NCI-H146 (cell line): ENCODE results near the gene MEAK7.

Source experiments
- DNase-seq: peaks from one replicate; lab custom pipeline; 2025; lab: John Stamatoyannopoulos, UW

MEAK7 gene

DNA sequence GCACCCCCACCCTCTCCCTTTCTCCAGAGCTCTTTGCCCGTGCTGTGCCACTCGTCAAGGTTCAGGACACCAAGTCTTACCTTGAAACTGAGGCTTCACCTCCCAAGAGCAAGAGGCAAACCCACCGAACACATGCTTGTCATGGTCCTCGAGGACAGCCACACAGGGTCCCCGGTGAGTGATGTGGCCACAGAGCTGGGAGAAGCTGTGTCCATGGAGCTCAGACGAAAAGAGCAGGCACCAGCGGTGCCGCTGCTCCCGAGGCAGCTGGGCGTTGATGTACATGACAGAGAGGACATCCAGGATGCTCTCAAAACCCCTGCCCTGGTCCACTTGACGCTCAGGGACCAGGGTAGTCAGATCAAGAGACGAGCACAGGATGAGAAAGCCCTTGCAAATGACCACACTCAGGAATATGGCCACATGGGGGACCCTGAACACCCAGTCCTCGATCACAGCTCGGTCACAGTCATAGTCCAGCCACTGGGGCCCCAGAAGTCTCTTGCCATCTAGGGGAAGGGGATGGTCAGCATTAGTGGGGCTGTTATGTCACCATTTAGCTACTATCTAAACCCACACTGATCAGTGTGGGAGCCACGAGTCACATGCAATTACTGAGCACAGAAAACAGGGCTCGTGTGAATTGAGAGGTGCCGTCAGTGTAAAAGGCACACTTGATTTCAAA is 17.8 kb downstream of the MEAK7 start:
- no peak for DNase-seq

DNA sequence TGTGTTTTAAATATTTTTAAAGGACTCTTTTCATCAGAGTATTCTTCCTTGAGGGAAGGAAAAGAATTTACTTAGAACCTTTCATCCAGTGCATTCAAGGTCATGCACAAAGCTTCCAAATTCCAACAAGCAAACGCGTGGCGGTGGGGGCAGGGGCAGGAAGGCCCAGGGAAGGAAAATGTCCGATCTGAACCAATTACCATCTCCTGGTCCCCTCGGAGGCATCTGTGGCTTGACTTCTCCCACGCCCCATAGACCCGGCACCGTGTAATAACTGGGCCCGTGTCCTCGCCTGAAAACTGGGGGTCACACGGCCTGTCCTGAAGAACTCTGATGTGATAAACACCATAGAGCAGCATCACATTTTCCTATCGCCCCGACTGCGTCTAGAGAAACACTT is 18.3 kb downstream of the MEAK7 start:
- DNase-seq = no peak

DNA sequence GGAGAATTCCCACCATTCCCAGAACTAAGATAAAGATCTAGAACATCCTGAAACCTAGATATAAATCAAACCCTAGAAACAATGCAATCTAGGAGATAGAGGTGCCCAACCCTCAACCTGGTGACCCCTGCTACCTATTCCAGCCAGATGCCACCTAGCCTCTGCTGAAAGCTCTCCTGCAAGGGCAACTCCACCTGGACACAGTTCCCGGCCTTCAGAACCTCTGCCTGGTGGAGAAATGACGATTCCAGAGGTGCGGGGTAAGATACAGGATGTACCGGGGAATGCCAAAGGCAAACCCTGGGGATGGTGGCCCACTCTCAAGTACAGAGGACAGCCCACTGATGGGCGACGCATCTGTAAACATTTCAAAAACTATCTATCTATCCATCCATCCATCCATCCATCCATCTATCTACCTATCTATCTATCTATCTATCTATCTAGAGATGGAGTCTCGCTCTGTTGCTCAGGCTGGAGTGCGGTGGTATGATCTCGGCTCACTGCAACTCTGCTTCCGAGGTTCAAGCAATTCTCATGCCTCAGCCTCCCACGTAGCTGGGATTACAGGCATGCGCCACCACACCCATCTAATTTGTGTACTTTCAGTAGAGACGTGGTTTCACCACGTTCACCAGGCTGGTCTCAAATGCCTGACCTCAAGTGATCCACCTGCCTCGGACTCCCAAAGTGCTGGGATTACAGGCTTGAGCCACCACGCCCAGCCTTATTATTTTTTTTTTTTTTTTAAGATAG is 19.0 kb downstream of the MEAK7 start:
- DNase-seq = no peak

DNA sequence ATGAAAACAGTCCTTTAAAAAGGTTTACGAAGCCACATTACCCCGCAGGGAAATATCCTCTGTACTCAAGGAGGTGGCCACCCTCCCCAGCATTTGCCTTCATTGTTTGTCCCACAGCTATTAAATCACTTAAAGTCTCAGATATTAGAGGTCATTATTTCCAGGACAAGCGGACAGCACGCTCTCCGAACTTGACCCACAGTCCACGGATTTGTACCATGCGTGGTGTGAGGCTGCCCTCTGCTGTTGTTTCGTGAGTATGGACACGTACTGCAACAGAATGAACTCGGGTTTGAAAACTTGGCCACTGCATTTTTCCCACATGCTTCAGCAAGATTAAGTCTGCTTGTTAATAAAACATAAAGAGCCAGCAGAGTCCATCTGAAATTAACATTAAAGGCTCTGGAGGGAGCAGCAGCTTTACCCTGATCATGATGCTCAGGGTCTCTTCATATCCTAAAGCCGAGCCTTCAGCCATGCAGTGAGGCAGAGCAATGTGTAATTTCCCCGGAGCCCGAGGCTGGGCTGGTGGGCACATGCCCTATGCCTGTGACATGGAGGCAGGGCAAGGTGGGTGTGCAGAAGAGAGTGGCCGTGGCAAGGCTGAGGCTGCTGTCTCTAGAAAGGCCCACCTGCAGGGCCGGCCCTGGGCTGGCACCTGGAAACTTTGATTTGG is 19.7 kb downstream of the MEAK7 start:
- peak; percentile 26 for DNase-seq

DNA sequence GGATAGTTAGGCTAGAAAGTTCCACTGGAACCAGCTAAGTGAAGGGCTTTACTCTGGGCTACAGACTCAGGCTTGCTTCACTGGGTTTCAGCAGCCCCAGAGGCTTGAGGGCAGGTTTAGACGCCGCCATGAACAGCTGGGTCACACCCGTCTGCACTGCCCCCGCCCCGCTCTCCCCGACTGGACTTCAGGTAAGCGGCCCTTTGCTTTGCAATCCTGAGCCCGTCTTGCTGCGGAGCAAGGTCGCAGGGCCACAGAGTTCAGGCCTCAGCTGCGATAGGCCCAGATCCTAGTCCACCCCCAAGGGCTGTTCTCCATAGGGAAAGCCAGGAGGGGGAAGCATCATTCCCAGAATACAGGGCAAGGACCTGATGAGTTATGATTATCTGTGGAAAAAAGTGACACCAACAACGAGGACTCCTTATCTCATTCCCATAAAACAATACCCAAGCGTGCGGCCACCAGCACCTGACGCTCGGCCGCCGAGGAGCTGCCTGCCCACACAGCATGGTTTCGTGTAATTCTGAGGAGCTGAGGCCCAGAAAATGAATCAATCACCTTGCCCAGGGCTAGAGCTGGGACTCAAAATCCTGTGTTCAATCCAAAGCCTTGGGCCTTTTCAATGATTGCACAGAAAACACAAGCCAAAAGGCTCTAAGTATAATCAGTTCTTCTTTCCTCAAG is 20.4 kb downstream of the MEAK7 start:
- DNase-seq = no peak

DNA sequence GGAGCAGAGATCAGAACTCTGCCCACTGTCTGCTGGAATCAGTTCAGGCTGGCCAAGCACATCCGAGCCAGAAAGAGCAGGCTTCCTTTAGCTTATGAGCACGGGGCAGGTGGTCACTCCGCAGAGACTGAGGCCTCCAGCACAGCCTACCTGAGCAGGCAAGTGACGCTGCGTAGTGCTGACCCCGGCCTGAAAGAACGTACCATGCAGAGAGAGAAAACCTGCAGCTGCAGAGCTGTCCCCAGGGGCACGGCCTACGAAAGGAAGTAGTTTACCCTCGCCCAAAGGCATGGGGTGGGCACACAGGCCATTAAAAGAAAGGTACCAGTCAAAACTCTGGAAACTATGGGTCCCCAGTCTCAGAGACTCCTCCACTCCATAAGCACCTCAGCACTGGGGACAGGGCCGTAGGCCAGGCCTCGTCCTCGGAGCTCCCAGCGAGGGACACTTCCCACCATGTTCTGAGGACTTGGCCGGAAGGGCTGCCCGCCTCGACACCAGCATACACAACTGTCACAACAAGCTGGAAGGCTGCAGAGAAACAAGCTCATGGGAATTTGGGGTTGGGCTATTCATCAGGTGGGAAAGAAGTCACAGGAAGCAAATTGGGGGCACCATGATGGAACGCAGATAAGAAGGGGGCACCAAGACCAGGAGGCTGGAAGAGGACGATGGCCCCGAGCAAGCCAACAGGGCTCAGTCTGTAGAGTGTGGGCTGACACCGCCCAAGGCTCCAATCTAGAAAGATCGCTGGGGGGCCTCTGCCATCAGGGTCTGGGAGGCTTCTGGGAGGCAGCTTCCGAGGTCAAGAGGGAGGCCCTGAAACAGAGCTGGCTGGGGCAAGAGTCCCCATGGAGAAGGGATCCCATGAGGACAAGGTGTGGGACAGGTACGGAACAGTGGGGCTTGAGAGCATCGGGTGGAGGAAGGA is 21.2 kb downstream of the MEAK7 start:
- DNase-seq = no peak

DNA sequence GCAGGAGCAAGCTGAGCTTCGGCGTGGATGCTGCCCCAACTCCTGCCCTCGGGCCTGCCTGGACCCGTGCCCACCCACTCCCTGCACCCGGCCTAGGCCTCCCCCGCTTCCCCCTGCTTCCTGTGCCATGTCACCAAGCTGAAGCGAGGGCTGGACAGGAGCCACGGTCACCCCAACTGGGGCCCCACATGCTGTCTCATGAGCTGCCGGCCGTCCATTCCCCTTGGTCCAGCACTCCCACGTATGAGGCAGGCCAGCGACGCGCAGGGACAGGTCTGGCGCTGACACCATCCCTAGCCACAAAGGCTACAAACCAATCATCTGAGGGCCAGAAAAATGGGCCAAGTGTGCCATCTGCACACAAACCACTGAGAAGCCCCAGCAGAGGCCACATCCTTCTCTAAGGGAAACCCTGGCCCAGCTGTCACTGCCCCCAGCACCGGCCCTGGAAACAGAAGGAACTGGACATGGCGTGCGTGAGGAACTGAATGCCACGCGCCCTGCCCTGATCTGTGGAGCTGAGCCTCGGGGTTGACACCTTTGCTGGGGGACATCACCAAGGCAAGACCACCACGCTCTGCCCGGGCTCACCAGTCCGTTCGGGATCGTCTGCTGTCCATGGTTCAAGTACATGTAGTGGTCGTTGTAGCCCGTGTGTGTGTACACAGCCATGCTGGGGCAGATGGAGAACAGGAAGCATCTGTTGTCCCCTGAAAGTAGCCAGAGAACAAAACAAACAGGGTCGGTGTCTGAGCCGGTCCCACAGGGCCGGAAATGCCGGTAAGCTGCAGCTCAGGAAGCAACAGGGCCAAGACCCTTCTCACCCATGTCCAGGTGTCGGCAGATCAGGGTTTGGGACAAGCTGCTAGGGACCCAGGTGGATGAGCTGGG is 22.2 kb downstream of the MEAK7 start:
- no peak for DNase-seq

DNA sequence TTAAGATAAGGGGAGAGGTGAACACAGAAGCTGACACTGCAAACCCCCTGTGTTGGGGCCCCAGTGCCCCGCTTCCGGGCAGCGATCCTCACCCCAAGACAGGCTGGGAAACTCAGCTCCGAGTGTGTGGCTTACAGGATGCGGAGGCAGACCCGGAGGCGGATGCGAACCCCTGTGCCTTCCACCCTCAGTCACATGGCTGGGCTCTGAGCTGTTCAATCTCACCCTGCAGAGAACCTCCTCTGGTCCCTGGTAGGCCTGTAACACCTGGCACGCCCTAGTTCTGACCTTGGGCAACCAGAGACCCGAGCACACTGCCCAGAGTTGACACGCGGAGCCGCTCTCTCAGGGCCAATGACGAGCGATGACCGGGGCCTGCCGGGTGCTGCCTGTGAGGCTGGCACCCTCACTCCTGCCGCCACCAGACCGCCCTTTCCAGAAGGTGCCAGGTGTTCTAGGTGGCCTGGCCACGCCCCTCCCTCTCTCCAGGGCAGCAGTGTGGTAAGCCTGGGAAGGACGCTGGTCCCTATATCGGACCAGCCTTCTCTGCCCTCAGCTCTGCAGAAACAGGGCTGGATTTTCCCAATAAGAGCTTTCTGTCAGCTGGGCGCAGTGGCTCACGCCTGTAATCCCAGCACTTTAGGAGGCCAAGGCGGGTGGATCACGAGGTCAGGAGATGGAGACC is 23.3 kb downstream of the MEAK7 start:
- DNase-seq = no peak

DNA sequence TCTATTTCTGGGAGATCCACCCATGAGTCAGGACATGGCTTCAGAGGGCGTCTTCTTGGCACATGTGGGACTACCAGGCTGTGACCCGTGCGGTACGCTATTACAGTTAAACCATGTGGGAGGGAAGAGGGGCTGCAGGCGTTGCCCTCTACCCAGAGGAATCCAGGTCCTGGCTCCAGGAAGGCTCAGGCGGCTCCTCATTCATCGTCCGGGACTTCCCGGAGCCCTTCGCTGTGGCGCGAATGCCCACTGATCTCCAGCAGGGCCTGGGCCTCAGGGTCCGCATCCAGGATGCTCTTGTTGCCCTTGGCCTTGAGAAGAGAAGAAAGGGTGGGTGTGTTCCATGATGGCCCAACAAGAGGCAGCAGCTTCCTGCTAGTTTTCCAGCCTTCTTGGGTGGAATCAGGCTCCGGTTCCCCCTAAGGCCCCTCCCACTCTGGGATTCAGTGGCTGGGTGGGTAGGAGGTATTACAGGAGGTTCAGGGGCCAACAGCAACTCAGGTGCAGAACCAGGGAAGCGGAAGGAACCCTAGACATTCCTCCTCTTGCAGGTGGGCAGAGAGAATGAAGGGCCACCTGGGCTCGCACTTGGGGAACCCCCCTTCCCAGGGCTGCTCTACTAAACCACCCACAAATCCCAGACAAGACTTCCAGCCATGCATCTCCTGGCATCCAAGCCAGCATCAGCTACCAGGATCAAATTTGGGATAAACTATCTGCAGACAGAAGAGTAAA is 24.6 kb downstream of the MEAK7 start:
- DNase-seq = no peak

DNA sequence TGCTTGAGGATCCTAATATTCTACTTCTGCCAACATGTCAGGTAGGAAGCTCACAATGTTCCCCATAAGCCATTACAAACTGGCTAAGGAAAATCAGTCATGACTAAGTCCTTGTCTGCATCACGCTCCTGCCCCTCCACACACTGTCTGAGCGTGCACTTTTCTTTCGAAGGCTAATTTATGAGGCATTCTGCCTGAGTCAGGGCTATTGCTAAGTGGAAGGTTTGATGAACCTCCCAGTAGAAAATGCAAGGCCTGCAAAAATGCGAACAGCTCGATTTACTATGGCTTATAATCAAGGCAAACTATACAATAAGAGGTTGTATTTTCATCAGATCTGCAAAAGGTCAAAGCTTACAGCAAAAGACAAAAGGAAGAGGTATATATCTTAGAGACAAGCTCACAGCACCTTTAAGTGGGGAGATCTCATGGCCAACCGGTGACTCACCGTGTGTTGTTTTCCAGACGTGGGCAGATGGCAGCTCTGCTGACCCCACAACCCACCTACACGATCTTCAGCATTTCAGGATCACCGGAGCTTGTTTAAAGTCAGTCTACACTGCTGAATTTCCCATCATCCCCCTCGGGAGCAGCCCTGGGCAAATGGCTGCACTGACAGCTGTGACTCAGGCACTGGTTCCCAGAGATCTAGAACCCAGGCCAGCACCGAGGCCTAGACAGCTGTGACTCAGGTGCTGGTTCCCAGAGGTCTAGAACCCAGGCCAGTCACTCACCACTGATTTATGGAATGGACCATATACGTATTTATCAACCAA is 26.1 kb downstream of the MEAK7 start:
- DNase-seq = no peak

DNA sequence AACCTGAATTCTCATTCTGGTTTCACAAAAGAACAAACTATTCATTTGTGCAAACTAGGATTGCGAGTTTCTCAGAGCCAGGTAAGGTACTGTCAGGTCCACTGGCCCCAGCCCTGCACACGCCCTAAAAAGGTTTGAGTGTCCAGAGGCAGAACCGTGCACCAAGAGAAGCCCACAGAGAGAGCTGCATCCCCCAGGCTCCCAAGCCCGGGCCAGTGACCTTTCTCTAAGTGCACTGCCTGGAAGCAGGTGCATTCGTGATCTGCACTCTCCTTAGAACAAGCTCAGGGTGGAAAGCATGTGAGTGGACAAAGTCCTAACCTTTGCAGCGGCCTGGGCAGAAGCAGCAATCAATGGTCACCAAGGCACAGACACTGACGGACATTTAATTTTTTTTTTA is 26.8 kb downstream of the MEAK7 start:
- no peak for DNase-seq

DNA sequence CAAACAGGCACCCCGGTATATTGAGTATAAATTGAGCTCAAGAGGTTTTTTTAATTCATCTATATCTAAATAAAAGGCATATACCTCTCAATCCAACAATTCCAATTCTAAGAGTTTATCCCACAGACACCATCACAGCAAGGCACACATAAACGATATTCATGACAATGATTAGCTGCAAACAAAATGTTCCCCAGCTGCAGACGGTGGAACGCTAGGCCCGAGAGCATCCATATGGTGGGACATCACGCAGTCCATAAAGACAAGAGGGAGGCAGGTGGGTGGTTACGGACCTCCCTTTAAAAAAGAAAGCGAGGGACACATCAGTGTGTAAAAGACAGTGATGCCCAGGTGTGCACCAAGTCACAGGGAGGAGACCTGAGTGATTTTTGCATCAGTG is 28.1 kb downstream of the MEAK7 start:
- no peak for DNase-seq

DNA sequence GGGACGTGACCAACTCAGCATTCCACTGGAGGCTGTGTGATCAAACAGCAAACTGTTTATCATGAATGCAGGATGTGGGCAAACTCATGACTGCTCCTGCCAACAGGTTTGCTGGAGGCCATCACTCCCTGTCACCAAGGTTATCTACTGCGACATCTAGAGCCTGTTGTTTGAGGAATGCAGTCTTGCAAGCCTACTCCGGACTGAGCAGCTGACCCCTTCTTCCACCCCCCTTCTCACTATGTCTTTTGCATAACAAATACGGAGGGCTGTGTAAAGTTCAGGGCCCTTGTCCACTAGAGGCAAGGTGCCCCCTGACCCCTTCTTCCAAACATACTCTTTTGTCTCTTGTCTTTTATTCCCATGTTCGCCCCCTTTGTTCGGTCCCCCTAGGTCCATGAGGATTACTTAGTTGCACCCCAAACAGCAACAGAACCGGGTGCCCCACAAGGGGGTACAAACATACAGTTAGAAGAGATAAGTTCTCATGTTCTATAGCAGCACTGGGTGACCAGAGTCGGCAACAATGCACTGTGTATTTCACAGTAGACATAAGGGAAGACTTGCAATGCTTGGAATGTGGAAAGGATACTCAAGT is 28.7 kb downstream of the MEAK7 start:
- no peak for DNase-seq

DNA sequence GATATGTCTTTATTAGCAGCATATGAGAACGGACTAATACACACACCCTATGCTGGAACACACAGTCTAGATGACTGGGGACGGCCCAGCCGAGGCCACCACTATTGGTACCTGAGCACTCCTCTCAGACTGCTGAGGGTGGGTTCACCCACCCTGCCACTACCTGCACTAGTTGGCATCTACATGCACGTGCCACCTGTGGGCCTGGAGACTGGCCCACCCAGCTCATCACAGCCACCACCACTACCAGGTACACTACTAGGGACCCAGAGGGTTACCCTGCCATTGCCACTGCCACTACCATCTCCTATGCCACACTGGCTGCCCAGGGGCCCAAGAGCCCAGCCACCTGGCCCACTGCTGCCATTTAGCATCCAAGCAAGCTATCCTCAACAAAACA is 32.5 kb downstream of the MEAK7 start:
- DNase-seq = no peak

DNA sequence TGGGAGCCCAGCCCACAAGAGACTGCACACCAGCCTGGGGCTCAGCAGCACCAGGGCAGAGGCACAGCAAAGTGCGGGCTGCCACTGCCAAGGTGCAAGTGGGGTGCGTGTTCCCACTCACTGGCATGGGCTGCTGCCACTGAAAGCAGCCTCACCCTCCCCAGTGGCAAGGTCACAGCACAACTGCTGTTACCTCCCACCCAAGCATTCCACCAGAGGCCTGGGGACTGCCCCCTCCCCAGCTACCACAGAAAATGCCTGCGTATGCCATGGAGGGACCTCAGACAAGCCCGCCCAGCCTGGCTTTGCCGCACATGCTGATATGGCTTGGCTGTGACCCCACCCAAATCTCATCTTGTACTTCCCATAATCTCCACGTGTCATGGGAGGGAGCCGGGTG is 33.1 kb downstream of the MEAK7 start:
- no peak for DNase-seq

DNA sequence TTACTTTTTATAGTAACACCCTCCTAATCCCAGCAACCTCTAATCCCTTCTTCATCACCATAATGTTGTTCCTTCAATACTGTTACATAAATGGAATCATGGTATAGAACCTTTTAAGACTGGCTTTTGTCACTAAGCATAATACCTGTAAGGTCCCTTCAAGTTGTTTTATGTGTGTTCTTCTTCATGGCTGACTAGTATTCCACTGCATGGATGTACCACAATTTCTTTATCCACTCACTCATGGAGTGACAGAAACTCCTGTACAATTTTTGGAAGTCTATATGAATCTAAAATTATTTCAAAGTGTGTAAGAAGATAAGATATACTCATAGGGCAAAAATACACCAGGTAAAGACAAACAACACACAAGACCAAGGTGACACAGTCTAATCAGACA is 36.8 kb downstream of the MEAK7 start:
- no peak for DNase-seq

DNA sequence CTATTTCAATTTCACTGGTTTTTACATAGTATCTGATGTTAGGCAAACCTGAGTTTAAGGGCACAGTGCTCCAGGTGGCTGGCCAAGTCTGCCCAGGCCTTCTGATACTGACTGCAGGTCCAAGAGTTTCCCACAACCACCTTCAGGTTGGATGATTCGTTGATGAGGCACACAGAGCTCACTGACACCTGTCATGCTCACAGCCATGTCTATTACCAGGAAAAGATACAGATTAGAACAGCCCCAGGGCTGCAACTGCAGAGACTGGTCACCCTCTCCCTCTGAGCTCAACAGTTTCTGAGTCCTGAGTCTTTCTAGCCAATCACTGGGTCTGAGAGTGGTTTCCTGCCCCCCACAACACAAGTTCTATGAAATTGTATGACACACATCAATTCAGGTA is 37.2 kb downstream of the MEAK7 start:
- no peak for DNase-seq

DNA sequence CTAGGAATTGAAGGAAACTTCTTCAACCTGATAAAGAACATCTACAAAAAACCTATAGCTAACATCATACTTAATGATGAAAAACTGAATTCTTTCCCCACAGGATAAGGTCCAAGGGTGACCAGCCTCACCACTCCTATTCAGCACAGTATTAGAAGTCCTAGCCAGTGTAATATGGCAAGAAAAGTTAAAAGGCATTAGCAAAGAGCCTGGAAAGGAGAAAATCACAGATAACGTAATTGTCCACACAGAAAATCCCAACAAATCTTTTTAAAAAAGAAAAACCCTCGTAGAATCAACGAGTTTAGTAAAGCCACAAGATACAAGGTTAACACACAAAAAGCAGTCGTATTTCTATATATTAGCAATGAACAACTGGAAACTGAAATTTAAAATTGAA is 37.8 kb downstream of the MEAK7 start:
- DNase-seq = no peak
